Left ventricle myocardium superior (tissue), 1 donor: ENCODE data around the gene AQP5. TPM values are rescaled to one million over a fixed set of nuclear protein-coding genes. Genes with fewer than 3 reads are reported as not detected.

Experiments
- ATAC-seq: fragments of 200-7000 bp; cut with Tn5 transposase; one replicate; pipeline ENCODE4 v1.9.1; 2020; ENCODE audit warnings: mild to moderate bottlenecking, moderate library complexity
- DNase-seq: peaks from one replicate; pipeline ENCODE4 v3.0.0-alpha.2; 2020
- intact Hi-C: fragments of 100-400 bp; cut with micrococcal nuclease; formaldehyde crosslinking; loops from one replicate; pipeline ENCODE4 v1.11.0; 2022
- long read RNA-seq: library from polyadenylated mRNA; unstranded; transcript quantifications from one replicate; pipeline ENCODE4 v2.0.0, GENCODE V29; 2021
- total RNA-seq: library from RNA; stranded (reverse); fragmentation: NEBNext Ultra II Directional; extraction: Animal tissue kit (Norgen Biotek cat#: 25700); gene quantifications from one replicate; pipeline ENCODE4 v1.2.1, GENCODE V29; 2021
- donor health status: DM: no; HTN: yes; CAD: no; lungs with severe emphysema.

Gene AQP5
- 0.40 TPM for total RNA-seq
- long read RNA-seq: 0 reads

DNA sequence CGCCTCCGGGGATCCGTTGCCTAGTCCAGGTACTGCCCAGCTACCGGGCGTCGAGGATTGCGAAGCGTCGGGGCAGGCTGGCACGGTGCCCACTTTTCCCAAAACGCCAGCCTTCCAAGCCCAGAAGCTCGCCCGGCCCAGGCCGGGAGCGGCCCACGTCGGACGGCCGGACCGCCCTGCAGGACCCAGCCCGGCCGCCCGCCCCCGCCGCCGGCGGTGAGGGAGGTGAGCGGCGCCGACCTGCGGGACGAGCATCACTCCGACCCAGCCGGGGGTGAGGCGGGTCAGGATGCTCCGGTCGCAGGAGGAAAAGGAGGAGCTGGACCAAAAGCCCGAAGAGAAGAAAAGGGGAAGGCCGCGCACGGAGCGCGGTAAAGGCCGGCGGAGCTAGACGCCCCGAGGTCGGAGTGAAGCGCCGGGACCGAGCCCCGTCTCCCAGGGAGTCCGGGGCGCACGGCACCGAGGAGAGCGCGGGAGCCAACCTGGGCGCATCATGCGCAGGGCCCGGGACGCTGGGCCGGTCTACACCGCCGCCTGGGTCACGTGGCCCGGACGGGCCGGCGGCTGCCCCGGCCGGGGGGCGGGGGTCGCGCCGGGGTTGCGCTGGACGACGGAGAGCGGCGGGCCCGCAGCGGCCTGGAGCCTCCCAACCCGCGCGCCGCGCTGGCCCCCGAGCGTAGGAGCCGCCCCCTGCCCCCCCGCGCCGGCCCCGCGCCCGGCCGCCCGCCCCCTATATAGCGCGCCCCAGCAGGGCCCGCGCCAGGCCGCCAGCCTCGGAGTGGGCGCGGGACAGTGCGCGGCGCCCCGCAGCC is at the start of gene AQP5:
AQP5 (plus strand) TSS at position 762 of the 812 bp plus-strand sequence. CDS start 146 bp downstream, outside the sequence.
- intact Hi-C loops: no loop called here
- DNase-seq (no peak), ATAC-seq (peak; percentile 4)

DNA sequence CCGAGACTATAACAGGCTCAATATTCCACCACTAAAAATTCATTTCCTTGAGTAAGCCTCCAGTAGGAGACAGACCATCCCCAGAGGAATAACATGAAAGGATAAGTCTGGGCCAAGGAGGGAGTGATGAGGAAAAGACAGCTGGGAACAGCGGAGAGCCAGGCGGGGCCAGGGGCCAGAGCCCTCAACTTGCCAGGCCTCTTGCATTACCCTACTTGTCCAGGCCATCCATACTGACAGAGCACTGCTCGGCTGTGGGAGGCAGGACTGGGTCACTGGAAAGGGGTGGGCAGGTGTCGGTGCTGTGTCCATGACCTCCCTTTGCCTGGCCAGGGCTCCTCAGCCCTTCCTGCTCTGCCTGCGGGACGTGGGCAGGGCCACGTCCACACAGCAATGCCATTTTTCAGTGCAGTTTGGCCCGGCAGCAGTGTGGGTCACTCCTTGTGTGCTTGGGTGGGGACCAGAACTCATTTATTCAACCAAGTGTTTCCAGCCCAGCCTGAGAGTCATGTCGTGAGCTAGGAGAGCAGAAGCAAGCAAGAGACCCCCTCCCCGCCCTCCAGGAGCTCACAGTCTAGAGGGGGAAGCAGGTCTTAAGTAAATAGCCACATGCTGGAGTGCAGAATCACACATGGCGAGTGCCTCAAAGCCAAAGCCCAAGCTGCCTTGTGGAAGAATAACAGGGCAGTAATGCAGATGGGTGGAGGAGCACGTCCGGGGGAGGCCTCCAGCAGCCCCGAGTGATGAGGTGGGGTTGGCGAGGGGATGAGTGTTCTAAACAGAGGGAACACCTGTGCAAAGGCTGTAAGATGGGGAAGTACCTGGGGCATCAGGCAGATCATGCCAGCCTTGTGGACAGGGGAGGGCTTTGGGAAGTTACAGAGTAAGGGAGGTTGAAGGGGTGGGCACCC is 49.1 kb upstream of the AQP5 start:
- DNase-seq: peak; percentile 79
- peak; percentile 92 for ATAC-seq
- intact Hi-C loops: no loop called here

DNA sequence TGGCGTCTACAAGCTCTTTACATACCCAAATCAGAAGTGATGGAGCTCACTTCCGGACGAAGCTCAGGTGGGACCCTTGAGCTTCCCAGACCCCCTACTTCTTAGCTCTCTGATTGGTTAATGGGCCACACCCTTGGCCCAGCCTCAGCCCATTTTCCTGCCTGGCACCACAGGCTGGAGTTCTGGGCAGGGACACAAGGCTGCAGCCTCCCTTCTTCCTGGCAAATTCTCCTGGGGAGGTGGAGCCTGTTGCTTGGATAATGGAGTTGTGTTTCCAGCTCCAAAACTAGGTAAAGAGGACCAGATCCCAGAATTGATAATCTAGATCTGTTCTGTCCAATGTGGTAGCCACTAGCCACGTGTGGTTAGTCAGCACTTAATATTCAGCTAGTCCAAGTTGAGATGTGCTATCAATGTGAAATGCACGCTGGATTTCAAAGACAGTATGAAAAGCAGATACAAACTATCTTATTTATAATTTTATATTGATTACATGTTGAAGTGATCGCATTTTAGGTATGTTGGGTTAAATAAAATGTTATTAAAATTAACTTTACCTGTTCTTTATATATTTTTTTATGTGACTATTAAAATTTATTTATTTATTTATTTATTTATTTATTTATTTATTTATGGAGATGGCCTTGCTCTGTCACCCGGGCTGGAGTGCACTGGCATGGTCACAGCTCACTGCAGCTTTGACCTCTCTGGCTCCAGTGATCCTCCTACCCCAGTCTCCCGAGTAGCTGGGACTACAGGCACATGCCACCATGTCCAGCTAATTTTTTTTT is 45.3 kb upstream of the AQP5 start:
- no peak for ATAC-seq
- intact Hi-C loops: no loop called here
- DNase-seq: no peak

DNA sequence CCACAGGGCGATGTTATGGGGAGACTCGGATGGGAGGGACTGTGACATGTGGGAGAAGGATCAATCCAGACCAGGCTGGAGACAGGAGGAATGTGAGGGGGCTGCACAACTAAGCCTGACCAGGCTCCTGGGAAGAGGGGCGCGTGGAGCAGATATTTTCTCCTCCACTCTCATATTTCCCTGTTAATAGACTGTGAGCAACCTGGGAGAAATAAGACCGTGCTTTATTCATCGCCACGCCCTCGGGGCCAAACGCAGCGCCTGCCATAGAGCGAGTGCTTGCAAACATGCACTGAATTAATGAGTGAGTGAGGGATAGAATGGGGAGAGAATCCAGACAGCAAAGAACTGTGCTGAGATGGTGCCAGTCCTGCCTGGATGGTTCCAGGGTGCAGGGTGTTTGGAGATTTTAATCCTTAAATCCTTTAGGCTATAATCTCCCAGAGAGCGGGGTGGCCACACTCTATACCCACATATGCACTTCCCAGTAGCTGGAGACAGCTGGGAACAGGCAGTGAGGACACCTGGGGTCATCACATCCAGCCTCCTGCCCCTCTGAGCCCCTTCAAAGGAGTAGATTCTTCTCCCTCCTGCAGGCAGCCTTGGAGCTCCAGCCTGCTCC is 44.4 kb upstream of the AQP5 start:
- intact Hi-C loops: no loop called here
- no peak for DNase-seq
- ATAC-seq: no peak

DNA sequence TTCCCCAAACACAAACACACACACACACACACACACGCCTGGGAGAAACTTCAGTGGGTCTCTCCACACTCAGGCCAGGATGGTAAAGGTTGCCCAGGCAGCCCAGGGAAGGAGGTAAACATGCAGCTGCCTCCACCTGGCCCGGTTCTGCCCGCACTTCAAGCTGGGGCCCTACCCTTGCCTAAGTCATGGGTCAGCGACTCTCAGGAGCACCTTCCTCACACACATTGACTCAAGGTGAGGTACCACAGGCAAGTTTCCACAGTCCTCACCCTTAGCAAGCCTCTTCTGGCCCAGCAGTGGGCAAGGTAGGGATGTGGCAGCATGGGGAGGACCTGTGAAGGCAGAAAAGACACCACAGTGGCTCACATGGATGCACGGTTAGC is 43.9 kb upstream of the AQP5 start:
- DNase-seq: no peak
- intact Hi-C loops: no loop called here
- no peak for ATAC-seq

DNA sequence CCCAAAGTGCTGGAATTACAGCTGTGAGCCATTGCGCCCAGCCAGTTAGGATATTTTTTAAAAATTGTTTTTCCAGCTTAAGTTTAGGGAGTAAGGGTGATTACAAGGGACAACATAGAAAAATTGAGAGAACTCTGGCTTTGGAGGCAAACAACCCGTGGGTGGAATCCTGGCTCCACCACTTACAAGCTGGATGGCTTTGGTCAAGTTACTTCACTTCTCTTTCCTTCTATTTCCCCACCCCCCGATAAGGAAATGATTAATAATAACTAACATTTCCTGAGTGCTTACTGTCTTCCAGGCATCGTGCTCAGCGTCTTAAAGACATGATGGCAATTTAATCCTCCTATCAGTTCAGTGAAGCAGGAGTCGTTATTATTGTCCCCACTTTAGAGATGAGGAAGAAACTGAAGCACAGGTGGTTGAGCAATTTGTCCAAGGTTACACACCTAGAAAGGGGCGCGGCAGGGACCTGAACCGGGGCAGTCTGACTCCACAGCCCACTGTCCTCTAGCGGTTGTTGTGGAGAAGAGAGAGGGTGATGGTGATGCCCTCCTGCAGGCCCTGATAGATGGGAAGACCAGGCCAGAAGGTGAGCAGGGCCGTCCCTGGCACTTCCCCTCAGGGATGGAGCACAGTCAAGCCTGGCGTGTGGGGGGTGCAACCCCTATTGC is 41.3 kb upstream of the AQP5 start:
- ATAC-seq (peak; percentile 40), DNase-seq (no peak)
- intact Hi-C loops: no loop called here

DNA sequence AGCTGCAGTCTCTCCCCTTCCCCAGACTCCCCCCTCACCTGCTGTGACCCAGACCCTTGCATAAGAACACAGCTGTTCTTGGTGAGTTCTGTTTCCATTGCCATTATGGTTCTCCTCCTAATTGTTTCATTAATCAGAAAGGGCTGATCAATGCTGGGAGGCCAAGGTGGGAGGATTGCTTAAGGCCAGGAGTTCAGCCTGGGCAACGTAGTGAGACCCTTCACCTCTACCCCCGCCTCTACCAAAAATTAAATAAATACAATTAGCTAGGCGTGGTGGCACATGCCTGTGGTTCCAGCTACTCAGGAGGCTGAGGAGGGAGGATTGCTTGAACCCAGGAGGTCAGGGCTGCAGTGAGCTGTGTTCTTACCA is 40.8 kb upstream of the AQP5 start:
- no peak for ATAC-seq
- intact Hi-C loops: no loop called here
- no peak for DNase-seq

DNA sequence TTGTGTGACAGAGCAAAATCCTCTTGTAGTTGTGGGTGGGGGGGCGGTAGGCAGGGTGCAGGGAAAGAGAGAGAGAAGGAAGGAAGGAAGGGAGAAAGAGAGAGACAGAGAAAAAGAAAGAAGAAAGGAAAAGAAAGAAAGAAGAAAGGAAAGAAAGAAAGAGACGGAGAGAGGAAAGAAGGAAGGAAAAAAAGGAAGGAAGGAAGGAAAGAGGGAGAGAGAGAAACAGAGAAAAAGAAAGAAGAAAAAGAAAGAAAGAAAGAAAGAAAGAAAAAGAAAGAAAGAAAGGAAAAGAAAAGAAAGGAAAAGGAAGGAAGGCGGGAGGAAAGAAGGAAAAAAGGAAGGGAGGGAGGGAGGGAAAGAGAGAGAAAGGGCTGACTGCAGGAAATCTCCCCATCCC is 40.4 kb upstream of the AQP5 start:
- intact Hi-C loops: no loop called here
- ATAC-seq: no peak
- no peak for DNase-seq

DNA sequence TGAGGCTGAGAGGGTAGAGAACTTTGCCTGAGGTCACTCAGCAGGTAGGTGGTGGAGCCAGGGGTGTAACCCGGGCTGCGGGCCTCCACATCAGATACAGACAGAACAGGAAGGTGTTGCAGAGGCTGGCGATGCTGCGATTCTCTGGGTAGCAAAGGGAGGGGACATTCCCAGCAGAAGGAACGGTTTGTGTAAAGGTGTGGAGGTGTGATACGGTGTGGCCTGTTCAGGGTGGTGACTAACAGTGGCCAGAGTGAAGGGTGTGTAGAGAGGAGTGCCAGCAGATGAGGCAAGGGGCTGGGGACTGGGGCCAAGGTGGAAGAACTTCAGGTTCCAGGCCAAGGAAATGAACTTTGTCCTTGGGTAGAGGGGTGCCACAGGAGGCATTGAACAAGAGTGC is 39.7 kb upstream of the AQP5 start:
- intact Hi-C loops: no loop called here
- no peak for ATAC-seq
- no peak for DNase-seq

DNA sequence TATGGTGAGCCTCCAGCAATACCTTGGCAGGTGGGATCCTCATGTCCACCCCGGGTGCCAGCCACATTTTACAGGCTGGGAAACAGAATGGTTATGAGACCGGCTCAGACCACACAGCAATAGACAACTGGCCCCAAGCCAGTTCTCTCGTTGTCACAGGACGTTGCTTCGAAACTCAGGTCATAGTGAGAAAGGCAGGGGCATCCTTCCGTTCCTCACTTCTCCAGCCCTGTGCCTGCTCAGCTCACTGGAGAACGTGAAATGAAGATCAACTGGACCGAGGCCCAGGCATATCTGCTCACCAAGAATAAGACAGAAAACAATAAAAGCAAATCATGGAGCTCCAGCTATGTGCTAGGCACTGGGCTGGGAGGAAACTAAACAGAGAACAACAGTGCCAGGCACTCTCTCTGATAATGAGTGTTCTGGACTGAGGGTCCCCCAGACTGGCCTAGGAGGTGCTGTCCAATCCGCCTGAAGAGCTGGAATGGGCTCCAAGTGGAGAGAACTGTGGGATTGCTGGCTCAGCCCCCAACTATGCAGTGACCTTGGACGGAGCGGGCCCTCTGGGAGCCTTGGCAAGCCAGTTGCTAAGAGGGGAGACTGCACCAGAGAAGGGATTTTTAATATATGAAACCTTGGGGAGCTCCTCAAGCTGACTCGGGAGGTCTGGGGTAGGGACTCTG is 39.2 kb upstream of the AQP5 start:
- intact Hi-C loops: no loop called here

DNA sequence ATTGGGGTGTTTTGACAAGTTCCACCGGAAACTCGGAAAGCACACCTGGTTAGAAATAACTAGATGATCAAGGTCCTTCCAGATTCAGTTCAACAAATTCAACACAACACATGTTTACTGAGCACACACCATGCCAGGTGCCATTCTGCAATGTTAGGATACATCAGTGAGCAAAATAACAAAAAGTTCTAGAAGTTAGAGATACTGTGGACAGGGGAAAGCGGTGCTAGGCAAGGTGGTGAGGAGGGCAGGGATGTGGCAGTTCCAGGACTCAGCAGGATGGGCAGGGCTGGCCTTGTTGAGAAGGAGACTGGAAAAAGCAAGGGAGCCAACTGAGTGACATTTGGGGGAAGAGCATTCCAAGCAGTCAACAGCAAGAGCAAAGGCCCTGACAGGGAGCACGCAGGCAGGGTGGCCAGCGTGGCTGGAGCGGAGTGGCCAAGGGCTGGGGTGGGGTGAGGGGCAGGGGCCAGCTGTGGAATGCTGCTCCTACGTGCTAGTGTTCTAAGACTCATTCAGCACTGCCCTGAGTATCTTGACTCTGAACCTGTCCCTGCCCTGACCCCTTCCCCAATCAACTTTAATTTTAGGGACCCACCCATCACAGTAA is 38.5 kb upstream of the AQP5 start:
- DNase-seq: peak; percentile 65
- peak; percentile 71 for ATAC-seq
- intact Hi-C loops: no loop called here

More for the DNA sequence above, 39.2 kb upstream of the AQP5 start:
- DNase-seq (peak; percentile 72), ATAC-seq (peak; percentile 78)

DNA sequence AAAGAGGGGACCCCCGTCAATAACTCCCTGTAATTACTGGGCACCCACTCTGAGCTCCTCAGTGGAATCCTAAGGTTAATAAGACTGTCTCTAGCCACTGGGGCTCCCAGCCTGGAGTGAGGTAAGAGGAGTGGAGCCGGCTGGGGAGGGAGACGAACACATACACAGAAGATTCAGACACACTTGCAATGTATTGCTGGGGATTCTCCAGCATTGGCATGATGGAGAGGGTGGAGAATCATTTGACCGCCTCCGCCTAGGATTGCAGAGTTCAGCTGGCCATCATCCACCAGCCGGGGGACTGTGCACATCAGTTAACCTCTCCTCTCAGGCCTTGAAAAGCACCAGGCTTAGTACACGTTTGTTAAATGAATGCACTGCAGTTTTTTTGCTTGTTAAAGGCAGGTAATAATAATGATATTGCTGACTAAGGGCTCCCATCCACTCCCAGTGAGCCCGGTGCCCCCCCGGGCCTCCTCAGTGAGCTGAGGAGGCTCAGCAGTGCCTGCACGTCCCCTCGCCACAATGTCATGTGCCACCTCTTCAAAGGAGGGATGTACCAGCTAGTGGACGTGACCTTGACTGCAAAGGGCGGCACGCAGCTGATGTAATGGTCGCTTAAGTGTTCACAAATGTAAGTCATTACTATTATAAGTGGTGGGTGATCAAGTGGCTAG is 37.7 kb upstream of the AQP5 start:
- intact Hi-C loops: no loop called here
- DNase-seq (no peak), ATAC-seq (peak; percentile 35)

DNA sequence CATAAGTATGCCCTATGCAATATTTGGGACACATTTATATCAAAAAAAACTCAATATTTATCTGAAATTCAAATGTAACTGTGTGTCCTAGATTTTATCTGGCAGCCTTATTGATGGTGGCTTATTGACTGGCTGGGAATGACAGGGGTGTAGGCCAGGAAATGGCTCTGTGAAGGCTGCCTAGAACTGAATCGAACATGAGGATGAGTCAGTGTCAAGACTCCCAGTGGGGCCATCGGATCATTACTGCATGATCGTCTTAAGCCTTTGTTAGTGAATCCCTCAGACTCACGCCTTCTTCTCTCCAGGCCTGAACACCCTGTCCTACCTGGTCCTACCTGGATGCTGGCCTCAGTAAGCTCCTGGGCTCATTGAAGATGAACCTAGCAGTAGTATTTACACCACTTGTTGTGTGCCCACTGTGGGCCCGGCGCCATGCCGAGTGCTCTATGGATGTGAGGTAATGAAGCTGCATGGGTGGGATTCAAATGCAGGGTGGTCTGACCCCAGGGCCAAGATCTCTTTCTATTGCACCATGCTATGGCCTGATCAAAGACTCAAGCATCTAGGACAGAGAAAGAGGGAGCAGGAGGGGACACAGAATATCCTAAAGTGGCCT is 36.9 kb upstream of the AQP5 start:
- intact Hi-C loops: no loop called here
- no peak for ATAC-seq

DNA sequence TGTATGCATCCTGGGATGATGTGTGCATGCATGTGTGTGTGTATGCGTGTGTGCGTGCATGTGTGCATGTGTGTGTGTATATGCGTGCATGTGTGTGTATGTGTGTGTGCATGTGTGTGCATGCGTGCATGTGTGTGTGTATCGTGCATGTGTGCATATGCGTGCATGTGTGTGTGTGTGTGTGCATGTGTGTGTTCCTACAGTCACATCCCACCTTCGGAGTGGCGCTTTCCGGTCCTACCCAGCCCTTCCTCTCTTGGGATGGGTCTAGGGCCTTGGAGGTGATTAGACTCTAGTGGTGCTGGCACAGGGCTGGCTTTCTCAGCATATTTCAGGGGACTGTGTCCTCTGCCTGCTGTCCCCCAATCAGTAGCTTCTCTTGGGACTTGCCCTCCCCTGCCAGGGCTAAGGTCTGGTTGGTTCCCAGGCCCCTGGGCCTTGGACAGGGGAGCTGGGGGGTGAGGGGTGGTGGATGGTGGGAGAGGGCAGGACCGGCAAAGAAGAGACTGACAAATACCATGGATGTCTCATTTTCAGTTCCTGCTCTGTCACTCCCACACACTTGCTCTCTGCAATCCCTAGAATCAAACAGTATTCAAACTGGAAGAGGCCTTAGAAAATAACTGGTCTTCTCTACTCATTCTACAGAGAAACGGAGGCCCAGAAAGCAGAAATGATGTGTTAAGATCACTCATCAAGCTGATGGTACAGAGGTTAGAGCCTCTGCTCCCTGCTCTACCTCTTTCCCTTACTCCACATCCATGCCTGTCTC is 36.1 kb upstream of the AQP5 start:
- no peak for ATAC-seq
- no peak for DNase-seq
- intact Hi-C loops: no loop called here

More for the DNA sequence above, 36.9 kb upstream of the AQP5 start:
- no peak for DNase-seq

DNA sequence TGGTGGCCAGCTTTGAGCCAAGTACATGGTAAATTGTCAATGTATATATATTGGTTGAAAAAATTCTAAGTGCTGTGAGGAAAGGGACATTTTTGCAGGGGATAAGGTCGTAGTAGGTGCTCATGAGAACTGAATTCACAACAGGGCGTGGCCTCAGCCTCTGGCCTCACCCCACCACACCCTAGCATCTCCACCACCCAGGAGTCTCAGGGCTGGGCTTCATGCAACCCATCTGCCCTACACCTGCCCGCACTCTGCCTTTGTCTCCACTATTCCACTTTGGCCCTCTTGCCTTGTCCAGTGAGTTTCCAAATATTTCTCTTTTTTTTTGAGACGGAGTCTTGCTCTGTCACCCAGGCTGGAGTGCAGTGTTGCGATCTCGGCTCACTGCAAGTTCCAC is 33.2 kb upstream of the AQP5 start:
- ATAC-seq: no peak

DNA sequence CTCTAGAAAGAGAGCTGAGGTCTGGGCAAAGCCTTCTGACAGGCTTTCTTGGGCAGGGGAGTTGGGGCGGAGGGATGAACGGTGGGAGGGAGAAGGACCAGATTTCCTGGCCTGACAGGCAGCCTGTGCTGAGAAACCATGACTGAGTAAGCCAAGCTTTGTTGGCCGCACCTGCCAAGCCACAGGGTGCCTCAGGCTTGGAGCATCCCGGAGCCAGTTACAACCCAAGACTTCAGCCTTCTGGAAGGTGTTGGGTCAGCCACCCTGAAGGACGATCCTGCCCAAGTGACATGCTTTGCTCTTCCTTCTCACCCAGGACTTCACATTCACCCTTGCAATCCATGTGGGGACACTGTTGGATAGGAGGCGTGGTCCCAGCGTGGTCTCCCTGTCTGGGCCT is 32.1 kb upstream of the AQP5 start:
- intact Hi-C loops: no loop called here
- DNase-seq: no peak
- ATAC-seq: no peak

More for the DNA sequence above, 33.2 kb upstream of the AQP5 start:
- intact Hi-C loops: no loop called here
- no peak for DNase-seq
